ENCODE data around the gene PUS7. TPM values are rescaled to one million over a fixed set of nuclear protein-coding genes. Genes with fewer than 3 reads are reported as not detected.
"Not testable (repeated sequence)": the region's sequence is repeated elsewhere in the genome, so short reads cannot be mapped to it uniquely, and the experiment has no call there.

PUS7 gene
- total RNA-seq, 2 experiments from 2014 or later, result 31.5 to 36.5 TPM

GRCh38 chr7:105519353-105519752 is 2.7 kb downstream of the PUS7 start:
- ChIA-PET CTCF (interaction anchor here (1.1 kb wide), 1 partner anchor 121 kb away, joined by 3 read pairs; no protein-coding TSS in a partner anchor), POLR2A (interaction anchor here (1.0 to 1.6 kb wide), 5 partner anchors 10 to 267 kb away, joined by 3 to 5 read pairs (median 3); partner anchors contain the start of gene RINT1)
- H3K4me1 Mint-ChIP-seq (ENCODE audit: low read depth), result peaks cover 27% of the 10 kb centered on the region
- no peaks in the 10 kb centered on the region for H3K27me3 Mint-ChIP-seq
- H3K27ac Mint-ChIP-seq, result no peak overlapping the region
- no peak for TF ChIP-seq CTCF (IDR thresholded peaks at IDR 0.05)
- intact Hi-C loops (cut with micrococcal nuclease), result no loop called here
- no peak overlapping the region for H3K4me3 Mint-ChIP-seq
- DNase-seq (no peak), ATAC-seq (no peak)
- H3K9me3 Mint-ChIP-seq, result no peaks in the 10 kb centered on the region
- peaks cover 32% of the 10 kb centered on the region for H3K36me3 Mint-ChIP-seq (ENCODE audit: low read depth)

GRCh38 chr7:105515610-105516009 is 6.5 kb downstream of the PUS7 start:
- intact Hi-C loops (cut with micrococcal nuclease); H3K4me3 Mint-ChIP-seq; POLR2A ChIA-PET; CTCF ChIA-PET; DNase-seq; H3K9me3 Mint-ChIP-seq; ATAC-seq; H3K27me3 Mint-ChIP-seq: not testable (repeated sequence)
- peak overlapping the region; percentile 70 for H3K27ac Mint-ChIP-seq
- peaks cover 31% of the 10 kb centered on the region for H3K4me1 Mint-ChIP-seq (ENCODE audit: low read depth)
- H3K36me3 Mint-ChIP-seq (ENCODE audit: low read depth), result peaks cover 43% of the 10 kb centered on the region

- no peak for ATAC-seq
- H3K27ac Mint-ChIP-seq, result peak overlapping the region; percentile 65
- H3K27me3 Mint-ChIP-seq, result no peaks in the 10 kb centered on the region
- ChIA-PET POLR2A (no interaction called here), CTCF (no interaction called here)
- intact Hi-C loops (cut with micrococcal nuclease), result no loop called here
- TF ChIP-seq CTCF (IDR thresholded peaks at IDR 0.05), result no peak
- no peak for DNase-seq
- peaks cover 39% of the 10 kb centered on the region for H3K36me3 Mint-ChIP-seq (ENCODE audit: low read depth)
- peaks cover 26% of the 10 kb centered on the region for H3K4me1 Mint-ChIP-seq (ENCODE audit: low read depth)
- H3K4me3 Mint-ChIP-seq, result no peak overlapping the region
- H3K9me3 Mint-ChIP-seq, result no peaks in the 10 kb centered on the region
Observed at GRCh38 chr7:105512926-105513526, 9.0 kb downstream of the PUS7 start.

GRCh38 chr7:105512415-105512814 is 9.7 kb downstream of the PUS7 start:
- ChIA-PET CTCF (no interaction called here), POLR2A (interaction anchor here (1.8 kb wide), 1 partner anchor 11 kb away, joined by 6 read pairs; no protein-coding TSS in a partner anchor)
- Mint-ChIP-seq H3K36me3 (ENCODE audit: low read depth) (peaks cover 37% of the 10 kb centered on the region), H3K27ac (peak overlapping the region; percentile 65), H3K4me1 (ENCODE audit: low read depth) (peaks cover 26% of the 10 kb centered on the region), H3K9me3 (no peaks in the 10 kb centered on the region), H3K4me3 (no peak overlapping the region), H3K27me3 (no peaks in the 10 kb centered on the region)
- no peak for TF ChIP-seq CTCF (IDR thresholded peaks at IDR 0.05)
- DNase-seq, result no peak
- intact Hi-C loops (cut with micrococcal nuclease), result no loop called here
- ATAC-seq, result no peak

GRCh38 chr7:105502173-105502572 is 19.9 kb downstream of the PUS7 start:
- ChIA-PET POLR2A (no interaction called here), CTCF (no interaction called here)
- H3K9me3 Mint-ChIP-seq, result no peaks in the 10 kb centered on the region
- no peak overlapping the region for H3K4me3 Mint-ChIP-seq
- no peaks in the 10 kb centered on the region for H3K4me1 Mint-ChIP-seq (ENCODE audit: low read depth)
- no peak for DNase-seq
- H3K27me3 Mint-ChIP-seq, result no peaks in the 10 kb centered on the region
- intact Hi-C loops (cut with micrococcal nuclease), result no loop called here
- no peak for ATAC-seq
- peaks cover 42% of the 10 kb centered on the region for H3K36me3 Mint-ChIP-seq (ENCODE audit: low read depth)
- TF ChIP-seq CTCF (IDR thresholded peaks at IDR 0.05), result no peak
- H3K27ac Mint-ChIP-seq, result no peak overlapping the region
